Measurements from ENCODE around the gene ROBO1. TPM values are rescaled to one million over a fixed set of nuclear protein-coding genes. Genes with fewer than 3 reads are reported as not detected.
A peak's percentile ranks its signal among the peaks of the same experiment; 100 is the strongest.
"Not testable (repeated sequence)": the region's sequence is repeated elsewhere in the genome, so short reads cannot be mapped to it uniquely, and the experiment has no call there.

The ROBO1 gene
- total RNA-seq, 1 donor from 2014 or later = 66.5 TPM

DNA sequence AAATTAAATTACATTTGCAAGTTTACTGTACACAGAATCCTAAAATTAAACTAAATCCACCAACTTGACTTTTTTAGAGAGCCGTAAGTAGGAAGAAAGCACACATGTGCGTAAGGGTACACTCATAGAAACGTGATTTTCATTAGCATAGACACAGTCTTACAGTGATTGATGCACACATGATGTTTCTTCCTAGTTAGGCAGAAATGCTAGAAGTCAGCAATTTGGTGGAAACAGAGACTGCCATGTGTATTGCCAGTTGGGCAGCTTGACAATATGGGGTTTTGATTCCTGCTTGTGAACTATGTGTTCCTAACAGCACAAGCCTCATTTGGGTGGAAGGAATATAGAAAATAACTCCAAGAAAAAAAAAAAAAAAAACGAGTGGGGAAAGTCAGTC lies 878.5 kb downstream of the ROBO1 start:
- DNase-seq (ENCODE audit: extremely low spot score in 2 of 2) = no peak
- intact Hi-C loops (cut with DNase I) = no loop called here
- Histone ChIP-seq H3K27me3 (no peaks in the 10 kb centered on the region), H3K36me3 (no peaks in the 10 kb centered on the region), H3K9me3 (no peaks in the 10 kb centered on the region), H3K4me3 (no peak overlapping the region), H3K27ac (no peak overlapping the region), H3K4me1 (peaks cover 24% of the 10 kb centered on the region)
- TF ChIP-seq POLR2A (IDR thresholded peaks at IDR 0.05) = no peak
- TF ChIP-seq, protein P1, sequence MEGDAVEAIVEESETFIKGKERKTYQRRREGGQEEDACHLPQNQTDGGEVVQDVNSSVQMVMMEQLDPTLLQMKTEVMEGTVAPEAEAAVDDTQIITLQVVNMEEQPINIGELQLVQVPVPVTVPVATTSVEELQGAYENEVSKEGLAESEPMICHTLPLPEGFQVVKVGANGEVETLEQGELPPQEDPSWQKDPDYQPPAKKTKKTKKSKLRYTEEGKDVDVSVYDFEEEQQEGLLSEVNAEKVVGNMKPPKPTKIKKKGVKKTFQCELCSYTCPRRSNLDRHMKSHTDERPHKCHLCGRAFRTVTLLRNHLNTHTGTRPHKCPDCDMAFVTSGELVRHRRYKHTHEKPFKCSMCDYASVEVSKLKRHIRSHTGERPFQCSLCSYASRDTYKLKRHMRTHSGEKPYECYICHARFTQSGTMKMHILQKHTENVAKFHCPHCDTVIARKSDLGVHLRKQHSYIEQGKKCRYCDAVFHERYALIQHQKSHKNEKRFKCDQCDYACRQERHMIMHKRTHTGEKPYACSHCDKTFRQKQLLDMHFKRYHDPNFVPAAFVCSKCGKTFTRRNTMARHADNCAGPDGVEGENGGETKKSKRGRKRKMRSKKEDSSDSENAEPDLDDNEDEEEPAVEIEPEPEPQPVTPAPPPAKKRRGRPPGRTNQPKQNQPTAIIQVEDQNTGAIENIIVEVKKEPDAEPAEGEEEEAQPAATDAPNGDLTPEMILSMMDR (IDR thresholded peaks at IDR 0.05) = no peak
- no peak for TF ChIP-seq POLR2AphosphoS5 (IDR thresholded peaks at IDR 0.05; ENCODE audit: insufficient read depth in 1 of 2, low read depth in 1 of 2)

- Histone ChIP-seq H3K27ac (no peak overlapping the region), H3K4me1 (peaks cover 24% of the 10 kb centered on the region), H3K4me3 (no peak overlapping the region), H3K9me3 (no peaks in the 10 kb centered on the region), H3K36me3 (no peaks in the 10 kb centered on the region), H3K27me3 (no peaks in the 10 kb centered on the region)
- TF ChIP-seq, protein P1 (IDR thresholded peaks at IDR 0.05) = no peak
- TF ChIP-seq POLR2AphosphoS5 (IDR thresholded peaks at IDR 0.05; ENCODE audit: insufficient read depth in 1 of 2, low read depth in 1 of 2) (no peak), POLR2A (IDR thresholded peaks at IDR 0.05) (no peak)
- intact Hi-C loops (cut with DNase I) = no loop called here
- no peak for DNase-seq (ENCODE audit: extremely low spot score in 2 of 2)
Observed at GRCh38 chr3:78888635-78889034, 879.2 kb downstream of the ROBO1 start.

- Histone ChIP-seq H3K27ac (peak overlapping the region; percentile 12), H3K27me3 (no peaks in the 10 kb centered on the region), H3K9me3 (no peaks in the 10 kb centered on the region), H3K4me3 (no peak overlapping the region), H3K4me1 (peaks cover 24% of the 10 kb centered on the region), H3K36me3 (no peaks in the 10 kb centered on the region)
- no peak for TF ChIP-seq POLR2A (IDR thresholded peaks at IDR 0.05)
- TF ChIP-seq, protein P1 (IDR thresholded peaks at IDR 0.05) = no peak
- TF ChIP-seq POLR2AphosphoS5 (IDR thresholded peaks at IDR 0.05; ENCODE audit: insufficient read depth in 1 of 2, low read depth in 1 of 2) = no peak
- intact Hi-C loops (cut with DNase I) = no loop called here
- no peak for DNase-seq (ENCODE audit: extremely low spot score in 2 of 2)
Observed at GRCh38 chr3:78887547-78888011, 880.2 kb downstream of the ROBO1 start.

DNA sequence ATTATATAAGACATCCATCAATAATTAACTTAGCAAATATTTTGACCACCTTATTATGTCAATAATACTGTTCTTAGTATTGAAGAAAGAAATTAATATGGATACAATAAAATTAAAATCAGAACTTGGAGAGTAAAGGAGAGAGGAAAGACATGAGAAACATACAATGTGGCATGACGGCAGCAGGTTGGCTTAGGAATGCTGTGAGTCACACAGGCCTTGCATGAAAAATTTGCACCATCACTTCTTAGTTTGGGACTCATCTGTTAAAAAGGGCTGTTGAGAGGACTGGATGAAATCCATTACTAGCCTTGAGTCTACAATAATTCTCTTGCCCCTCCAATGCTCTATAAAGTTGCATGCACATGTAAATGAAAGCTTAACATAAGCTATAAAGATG lies 880.8 kb downstream of the ROBO1 start:
- DNase-seq (ENCODE audit: extremely low spot score in 2 of 2) = no peak
- H3K4me1 ChIP-seq = peaks cover 24% of the 10 kb centered on the region
- peak overlapping the region; percentile 12 for H3K27ac ChIP-seq
- H3K27me3 ChIP-seq = no peaks in the 10 kb centered on the region
- no peaks in the 10 kb centered on the region for H3K36me3 ChIP-seq
- H3K9me3 ChIP-seq = no peaks in the 10 kb centered on the region
- no peak for TF ChIP-seq POLR2AphosphoS5 (IDR thresholded peaks at IDR 0.05; ENCODE audit: insufficient read depth in 1 of 2, low read depth in 1 of 2)
- TF ChIP-seq, protein P1 (IDR thresholded peaks at IDR 0.05) = no peak
- no peak for TF ChIP-seq POLR2A (IDR thresholded peaks at IDR 0.05)
- H3K4me3 ChIP-seq = no peak overlapping the region
- intact Hi-C loops (cut with DNase I) = no loop called here

DNA sequence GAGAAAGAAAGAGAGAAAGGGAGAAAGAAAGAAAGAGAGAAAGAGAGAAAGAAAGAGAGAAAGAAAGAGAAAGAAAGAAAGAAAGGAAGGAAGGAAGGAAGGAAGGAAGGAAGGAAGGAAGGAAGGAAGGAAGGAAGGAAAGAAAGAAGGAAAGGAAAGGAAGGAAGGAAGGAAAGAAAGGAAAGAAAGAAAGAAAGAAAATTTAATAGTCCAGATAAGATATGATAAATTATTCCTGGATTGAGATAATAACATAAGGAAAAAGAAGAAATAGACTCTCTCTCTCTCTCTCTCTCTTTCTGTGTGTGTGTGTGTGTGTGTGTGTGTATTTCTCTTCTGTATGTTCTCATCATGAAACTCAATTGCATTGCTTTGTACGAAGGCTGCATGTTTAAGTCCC lies 883.2 kb downstream of the ROBO1 start:
- H3K36me3 ChIP-seq; H3K4me3 ChIP-seq; intact Hi-C loops (cut with DNase I); H3K27me3 ChIP-seq; H3K27ac ChIP-seq; DNase-seq (ENCODE audit: extremely low spot score in 2 of 2); H3K9me3 ChIP-seq: not testable (repeated sequence)
- peaks cover 35% of the 10 kb centered on the region for H3K4me1 ChIP-seq

All from vagina (tissue), 2 donors.